ENCODE results near the gene VWA8. TPM values are rescaled to one million over a fixed set of nuclear protein-coding genes. Genes with fewer than 3 reads are reported as not detected.
A peak's percentile ranks its signal among the peaks of the same experiment; 100 is the strongest.

The VWA8 gene
- total and polyA plus RNA-seq, 4 experiments from 2014 or later = 3.2 to 23.3 (median 13.5) TPM

GRCh38 chr13:41548910-41549309 lies 412.0 kb downstream of the VWA8 start:
- no peak for DNase-seq
- no peaks in the 10 kb centered on the region for H3K27me3 ChIP-seq (ENCODE audit: insufficient read depth, low read length)
- Mint-ChIP-seq H3K36me3 (no peaks in the 10 kb centered on the region), H3K4me3 (no peak overlapping the region), H3K9me3 (peaks cover 0 to 2% (median 0%) of the 10 kb centered on the region in 8 donors), H3K27ac (no peak overlapping the region), H3K27me3 (no peaks in the 10 kb centered on the region), H3K4me1 (peaks cover 0 to 4% (median 0%) of the 10 kb centered on the region in 4 donors)
- H3K27ac ChIP-seq (ENCODE audit: low read depth, low read length) = no peak overlapping the region
- no peaks in the 10 kb centered on the region for H3K36me3 ChIP-seq (ENCODE audit: insufficient read depth, low read length)
- CTCF ChIA-PET (ENCODE audit: partially characterized antibody) = interaction anchor here (1.1 kb wide), 1 partner anchor 90 kb away, joined by 3 read pairs; no protein-coding TSS in a partner anchor
- no peaks in the 10 kb centered on the region for H3K9me3 ChIP-seq (ENCODE audit: control insufficient read depth in 1 of 2, low read length in 2 of 2)
- POLR2A ChIA-PET (ENCODE audit: partially characterized antibody) = interaction anchor here (1.3 kb wide), 1 partner anchor 84 kb away, joined by 4 read pairs; no protein-coding TSS in a partner anchor
- H3K4me1 ChIP-seq (ENCODE audit: insufficient read depth, low read length) = no peaks in the 10 kb centered on the region
- intact Hi-C loops (cut with micrococcal nuclease) = no loop called here
- no peak overlapping the region for H3K4me3 ChIP-seq (ENCODE audit: low read length in 2 of 2)

GRCh38 chr13:41548031-41548430 lies 412.9 kb downstream of the VWA8 start:
- peak overlapping the region in 3 of 7 donors; percentile 4 to 24 (median 9) for H3K27ac Mint-ChIP-seq
- H3K4me3 Mint-ChIP-seq = no peak overlapping the region
- POLR2A ChIA-PET (ENCODE audit: partially characterized antibody) = interaction anchor here (1.1 to 1.3 kb wide), 2 partner anchors 21 to 83 kb away, joined by 3 to 4 read pairs; no protein-coding TSS in a partner anchor
- intact Hi-C loops (cut with micrococcal nuclease) = no loop called here
- H3K36me3 ChIP-seq (ENCODE audit: insufficient read depth, low read length) = no peaks in the 10 kb centered on the region
- peaks cover 0 to 2% (median 0%) of the 10 kb centered on the region in 8 donors for H3K9me3 Mint-ChIP-seq
- no peaks in the 10 kb centered on the region for H3K9me3 ChIP-seq (ENCODE audit: control insufficient read depth in 1 of 2, low read length in 2 of 2)
- H3K4me1 ChIP-seq (ENCODE audit: insufficient read depth, low read length) = no peaks in the 10 kb centered on the region
- H3K4me3 ChIP-seq (ENCODE audit: low read length in 2 of 2) = no peak overlapping the region
- H3K4me1 Mint-ChIP-seq = peaks cover 0 to 8% (median 0%) of the 10 kb centered on the region in 4 donors
- H3K27me3 ChIP-seq (ENCODE audit: insufficient read depth, low read length) = no peaks in the 10 kb centered on the region
- H3K27ac ChIP-seq (ENCODE audit: low read depth, low read length) = no peak overlapping the region
- DNase-seq = no peak
- H3K36me3 Mint-ChIP-seq = no peaks in the 10 kb centered on the region
- no peaks in the 10 kb centered on the region for H3K27me3 Mint-ChIP-seq
- CTCF ChIA-PET (ENCODE audit: partially characterized antibody) = no interaction called here

- intact Hi-C loops (cut with micrococcal nuclease) = no loop called here
- Mint-ChIP-seq H3K27ac (no peak overlapping the region), H3K9me3 (peaks cover 0 to 2% (median 0%) of the 10 kb centered on the region in 8 donors), H3K4me3 (no peak overlapping the region), H3K36me3 (no peaks in the 10 kb centered on the region), H3K4me1 (peaks cover 0 to 8% (median 0%) of the 10 kb centered on the region in 4 donors), H3K27me3 (no peaks in the 10 kb centered on the region)
- no peaks in the 10 kb centered on the region for H3K36me3 ChIP-seq (ENCODE audit: insufficient read depth, low read length)
- ChIA-PET POLR2A (ENCODE audit: partially characterized antibody) (interaction anchor here (1.1 kb wide), 1 partner anchor 22 kb away, joined by 3 read pairs; no protein-coding TSS in a partner anchor), CTCF (ENCODE audit: partially characterized antibody) (no interaction called here)
- no peaks in the 10 kb centered on the region for H3K9me3 ChIP-seq (ENCODE audit: control insufficient read depth in 1 of 2, low read length in 2 of 2)
- H3K27me3 ChIP-seq (ENCODE audit: insufficient read depth, low read length) = no peaks in the 10 kb centered on the region
- no peaks in the 10 kb centered on the region for H3K4me1 ChIP-seq (ENCODE audit: insufficient read depth, low read length)
- no peak overlapping the region for H3K27ac ChIP-seq (ENCODE audit: low read depth, low read length)
- no peak overlapping the region for H3K4me3 ChIP-seq (ENCODE audit: low read length in 2 of 2)
- no peak for DNase-seq
Observed at GRCh38 chr13:41547251-41548000, 413.5 kb downstream of the VWA8 start.

GRCh38 chr13:41546372-41547190 lies 414.3 kb downstream of the VWA8 start:
- no peaks in the 10 kb centered on the region for H3K4me1 ChIP-seq (ENCODE audit: insufficient read depth, low read length)
- no peak overlapping the region for H3K27ac ChIP-seq (ENCODE audit: low read depth, low read length)
- CTCF ChIA-PET (ENCODE audit: partially characterized antibody) = no interaction called here
- peaks cover 0 to 2% (median 0%) of the 10 kb centered on the region in 8 donors for H3K9me3 Mint-ChIP-seq
- no peaks in the 10 kb centered on the region for H3K27me3 Mint-ChIP-seq
- no peaks in the 10 kb centered on the region for H3K36me3 ChIP-seq (ENCODE audit: insufficient read depth, low read length)
- H3K27me3 ChIP-seq (ENCODE audit: insufficient read depth, low read length) = no peaks in the 10 kb centered on the region
- DNase-seq = no peak
- POLR2A ChIA-PET (ENCODE audit: partially characterized antibody) = no interaction called here
- no peak overlapping the region for H3K4me3 ChIP-seq (ENCODE audit: low read length in 2 of 2)
- intact Hi-C loops (cut with micrococcal nuclease) = no loop called here
- H3K36me3 Mint-ChIP-seq = no peaks in the 10 kb centered on the region
- H3K27ac Mint-ChIP-seq = no peak overlapping the region
- H3K4me1 Mint-ChIP-seq = peaks cover 0 to 8% (median under 1%) of the 10 kb centered on the region in 4 donors
- no peak overlapping the region for H3K4me3 Mint-ChIP-seq
- H3K9me3 ChIP-seq (ENCODE audit: control insufficient read depth in 1 of 2, low read length in 2 of 2) = no peaks in the 10 kb centered on the region

GRCh38 chr13:41545432-41545707 lies 415.5 kb downstream of the VWA8 start:
- POLR2A ChIA-PET (ENCODE audit: partially characterized antibody) = no interaction called here

GRCh38 chr13:41543664-41544300 lies 417.1 kb downstream of the VWA8 start:
- intact Hi-C loops (cut with micrococcal nuclease) = loop anchor here (5.0 kb wide), 1 partner anchor 186 kb away; no protein-coding TSS in a partner anchor

More at GRCh38 chr13:41545432-41545707, 415.5 kb downstream of the VWA8 start:
- Mint-ChIP-seq H3K9me3 (peaks cover 0 to 6% (median 0%) of the 10 kb centered on the region in 8 donors), H3K36me3 (no peaks in the 10 kb centered on the region), H3K4me1 (peaks cover 8 to 17% (median 9%) of the 10 kb centered on the region in 4 donors), H3K27ac (no peak overlapping the region), H3K27me3 (no peaks in the 10 kb centered on the region), H3K4me3 (no peak overlapping the region)
- Histone ChIP-seq H3K36me3 (ENCODE audit: insufficient read depth, low read length) (no peaks in the 10 kb centered on the region), H3K4me1 (ENCODE audit: insufficient read depth, low read length) (peaks cover 10% of the 10 kb centered on the region), H3K4me3 (ENCODE audit: low read length in 2 of 2) (no peak overlapping the region), H3K27ac (ENCODE audit: low read depth, low read length) (no peak overlapping the region), H3K27me3 (ENCODE audit: insufficient read depth, low read length) (no peaks in the 10 kb centered on the region), H3K9me3 (ENCODE audit: control insufficient read depth in 1 of 2, low read length in 2 of 2) (no peaks in the 10 kb centered on the region)
- no peak for DNase-seq
- intact Hi-C loops (cut with micrococcal nuclease) = no loop called here
- CTCF ChIA-PET (ENCODE audit: partially characterized antibody) = no interaction called here

More at GRCh38 chr13:41543664-41544300, 417.1 kb downstream of the VWA8 start:
- Histone ChIP-seq H3K36me3 (ENCODE audit: insufficient read depth, low read length) (no peaks in the 10 kb centered on the region), H3K9me3 (ENCODE audit: control insufficient read depth in 1 of 2, low read length in 2 of 2) (no peaks in the 10 kb centered on the region), H3K4me1 (ENCODE audit: insufficient read depth, low read length) (peaks cover 18% of the 10 kb centered on the region), H3K4me3 (ENCODE audit: low read length in 2 of 2) (no peak overlapping the region), H3K27me3 (ENCODE audit: insufficient read depth, low read length) (no peaks in the 10 kb centered on the region), H3K27ac (ENCODE audit: low read depth, low read length) (no peak overlapping the region)
- POLR2A ChIA-PET (ENCODE audit: partially characterized antibody) = interaction anchor here (1.0 to 1.2 kb wide), 2 partner anchors 51 to 85 kb away, joined by 3 to 4 read pairs; no protein-coding TSS in a partner anchor
- Mint-ChIP-seq H3K36me3 (no peaks in the 10 kb centered on the region), H3K27ac (peak overlapping the region in 1 of 7 donors; percentile 22), H3K4me1 (peaks cover 15 to 32% (median 18%) of the 10 kb centered on the region in 4 donors), H3K27me3 (no peaks in the 10 kb centered on the region), H3K9me3 (peaks cover 0 to 12% (median 0%) of the 10 kb centered on the region in 8 donors), H3K4me3 (no peak overlapping the region)
- CTCF ChIA-PET (ENCODE audit: partially characterized antibody) = no interaction called here
- DNase-seq = no peak
